HepG2 (cell line): ENCODE data around the gene NAP1L4. TPM values are rescaled to one million over a fixed set of nuclear protein-coding genes. Genes with fewer than 3 reads are reported as not detected.

Experiments used
- ADNP ChIP-seq: sonication (generic); formaldehyde crosslinking; IDR thresholded peaks from 2 replicates; pipeline ENCODE4 v1.4.0; 2020; ENCODE audit warnings: missing genetic modification reagents
- AHDC1 ChIP-seq: sonication (generic); formaldehyde crosslinking; IDR thresholded peaks from 2 replicates; pipeline ENCODE4 v1.5.1; 2020; ENCODE audit warnings: mild to moderate bottlenecking, missing genetic modification reagents, borderline replicate concordance
- ARNT2 ChIP-seq: sonication (generic); formaldehyde crosslinking; IDR thresholded peaks from 2 replicates; pipeline ENCODE4 v1.8.0; 2022; ENCODE audit warnings: mild to moderate bottlenecking, low read depth, missing genetic modification reagents, moderate library complexity
- ELF3 ChIP-seq: IDR thresholded peaks from 2 replicates; pipeline ENCODE4 v1.6.1; 2016; ENCODE audit warnings: missing genetic modification reagents, missing compliant biosample characterization
- ERF ChIP-seq: IDR thresholded peaks from 2 replicates; pipeline ENCODE4 v1.6.1; 2018; ENCODE audit warnings: missing biosample characterization, missing genetic modification reagents
- JUNB ChIP-seq: sonication (generic); formaldehyde crosslinking; IDR thresholded peaks from 2 replicates; pipeline ENCODE4 v1.8.0; 2022; ENCODE audit warnings: missing genetic modification reagents, mild to moderate bottlenecking, borderline replicate concordance
- KDM1A ChIP-seq: IDR thresholded peaks from 2 replicates; pipeline ENCODE4 v1.6.1; 2016; ENCODE audit warnings: missing compliant biosample characterization
- MAFK ChIP-seq, 2 experiments: IDR thresholded peaks in 1 of 2; conservative IDR thresholded peaks in 1 of 2; 2 replicates each; pipeline ENCODE4 v1.6.1; 2011; ENCODE audit warnings: improper control_type of control experiment in 2 of 2, low read length in 2 of 2
- MED1 ChIP-seq: sonication (generic); formaldehyde crosslinking; IDR thresholded peaks from 2 replicates; pipeline ENCODE4 v1.4.0; 2020; ENCODE audit warnings: missing genetic modification reagents
- RBFOX2 ChIP-seq: fragments of 200-400 bp; formaldehyde crosslinking; IDR thresholded peaks from 2 replicates; pipeline ENCODE4 v1.6.1; 2017; ENCODE audit warnings: low read depth, mild to moderate bottlenecking, low read length
- SNAPC5 ChIP-seq: sonication (generic); formaldehyde crosslinking; IDR thresholded peaks from 2 replicates; pipeline ENCODE4 v1.8.1; 2023; ENCODE audit warnings: mild to moderate bottlenecking, missing genetic modification reagents, borderline replicate concordance
- SRF ChIP-seq: IDR thresholded peaks from 2 replicates; pipeline ENCODE4 v1.6.1; 2011; ENCODE audit warnings: mild to moderate bottlenecking, low read depth, low read length, moderate library complexity
- SSRP1 ChIP-seq: IDR thresholded peaks from 2 replicates; pipeline ENCODE4 v1.6.1; 2016; ENCODE audit warnings: control low read depth
- ZBTB7B ChIP-seq: sonication (generic); formaldehyde crosslinking; IDR thresholded peaks from 2 replicates; pipeline ENCODE4 v1.4.0; 2020; ENCODE audit warnings: missing genetic modification reagents
- ZFP62 ChIP-seq: sonication (generic); formaldehyde crosslinking; IDR thresholded peaks from 2 replicates; pipeline ENCODE4 v1.4.0; 2020; ENCODE audit warnings: missing genetic modification reagents
- ZMYM4 ChIP-seq: sonication (generic); formaldehyde crosslinking; IDR thresholded peaks from 2 replicates; pipeline ENCODE4 v1.8.1; 2023; ENCODE audit warnings: mild to moderate bottlenecking, missing genetic modification reagents
- ZNF160 ChIP-seq: sonication (generic); formaldehyde crosslinking; IDR thresholded peaks from 2 replicates; pipeline ENCODE4 v1.8.0; 2022; ENCODE audit warnings: mild to moderate bottlenecking, inconsistent platforms, missing genetic modification reagents
- ZNF224 ChIP-seq: sonication (generic); formaldehyde crosslinking; IDR thresholded peaks from 2 replicates; pipeline ENCODE4 v1.5.0; 2020; ENCODE audit warnings: mild to moderate bottlenecking, missing genetic modification reagents
- ZNF317 ChIP-seq: sonication (generic); formaldehyde crosslinking; IDR thresholded peaks from 2 replicates; pipeline ENCODE4 v1.5.0; 2020; ENCODE audit warnings: mild to moderate bottlenecking, missing genetic modification reagents
- ZNF350 ChIP-seq: sonication (generic); formaldehyde crosslinking; IDR thresholded peaks from 2 replicates; pipeline ENCODE4 v1.4.0; 2020; ENCODE audit warnings: mild to moderate bottlenecking, low read depth, missing genetic modification reagents, borderline replicate concordance
- ZNF501 ChIP-seq: sonication (generic); formaldehyde crosslinking; IDR thresholded peaks from 2 replicates; pipeline ENCODE4 v1.5.1; 2020; ENCODE audit warnings: mild to moderate bottlenecking, moderate library complexity, missing genetic modification reagents
- ZNF563 ChIP-seq: sonication (generic); formaldehyde crosslinking; IDR thresholded peaks from 2 replicates; pipeline ENCODE4 v1.8.0; 2022; ENCODE audit warnings: mild to moderate bottlenecking, moderate library complexity, missing genetic modification reagents
- polyA plus RNA-seq, 8 experiments: library from polyadenylated mRNA; depleted of rRNA in 3 of 8; stranded (reverse) in 7 of 8; unstranded in 1 of 8; fragments of >200 nt; fragmentation: Illumina TruSeq in 4 of 8; extraction: Trizol in 4 of 8; gene quantifications; 2 replicates each; pipeline versions ENCODE4 v1.2.1 to v1.2.3, GENCODE V29; 2011 to 2016; ENCODE audit warnings: low read depth in 4 of 8, missing spikeins in 1 of 8, mixed read lengths in 1 of 8; ENCODE audit not compliant: insufficient read depth in 1 of 8
- total RNA-seq, 5 experiments: library from RNA; depleted of rRNA; stranded (reverse); fragments of >200 nt; fragmentation: Illumina TruSeq; extraction: Trizol; gene quantifications; 2 replicates each; pipeline ENCODE4 v1.2.3, GENCODE V29; 2016; ENCODE audit warnings: low read depth in 1 of 5
- TF ChIP-seq, protein P1 (sequence below): IDR thresholded peaks from 2 replicates; pipeline ENCODE4 v1.6.1; 2012; ENCODE audit warnings: inconsistent platforms

Gene NAP1L4
- total and polyA plus RNA-seq, 2 of the 13 experiments (the other 11 are each of a cell fraction or from before 2014, with no cell fraction given) = 64.0 to 186 TPM

DNA sequence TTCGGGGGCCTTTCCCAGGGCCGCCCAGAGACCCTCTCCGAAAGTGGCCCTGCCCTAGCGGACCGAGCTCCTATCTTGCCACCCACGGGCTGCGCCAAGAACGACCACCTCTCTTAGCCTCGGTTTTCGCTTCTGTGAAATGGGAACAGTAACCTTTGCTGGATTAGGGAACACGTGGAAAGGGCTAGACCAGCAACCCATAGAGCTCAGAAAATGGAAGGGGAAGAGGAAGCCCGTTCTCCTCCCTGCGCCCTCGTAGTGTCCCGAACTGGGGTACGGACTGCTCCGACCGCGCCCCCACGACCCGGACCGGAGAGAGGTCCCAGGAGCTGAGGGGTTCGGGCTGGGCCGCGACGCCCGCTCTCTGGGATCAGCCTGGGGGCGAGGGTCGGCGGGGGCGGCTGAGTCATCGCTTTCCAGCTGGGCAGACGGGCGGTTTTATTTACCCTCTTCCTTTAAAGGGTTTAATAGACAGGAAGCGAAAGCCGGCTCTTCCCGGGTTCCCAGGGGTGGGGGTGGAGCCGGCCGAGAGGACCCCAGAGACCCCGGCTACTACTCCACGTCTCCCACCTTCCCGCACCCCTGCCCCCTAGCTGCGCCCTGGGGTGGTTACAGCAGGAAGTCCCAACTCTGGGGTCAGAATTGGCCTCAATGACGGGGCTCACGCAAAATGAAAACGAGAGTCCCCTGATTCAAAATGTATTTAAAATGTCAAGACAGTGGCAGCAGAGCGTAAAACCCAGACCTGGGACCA is 62.0 kb downstream of the NAP1L4 start (continued):
- peak; percentile 54; the same call in 1 of the 2 replicates for TF ChIP-seq AHDC1 (CRISPR knock-in tag)
- TF ChIP-seq ZNF224 (CRISPR knock-in tag) = 0 out of 2 replicates have a peak, but pooled peaks have one; percentile 41
- TF ChIP-seq SNAPC5 (CRISPR knock-in tag) = no peak
- TF ChIP-seq, protein P1, sequence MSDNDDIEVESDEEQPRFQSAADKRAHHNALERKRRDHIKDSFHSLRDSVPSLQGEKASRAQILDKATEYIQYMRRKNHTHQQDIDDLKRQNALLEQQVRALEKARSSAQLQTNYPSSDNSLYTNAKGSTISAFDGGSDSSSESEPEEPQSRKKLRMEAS = peak; percentile 52; the same call in 1 of the 2 replicates
- no peak for TF ChIP-seq ZFP62
- TF ChIP-seq KDM1A (CRISPR knock-in tag) = peak; percentile 82
- no peak; a peak in 1 of 4 replicates for TF ChIP-seq MAFK (conservative IDR thresholded peaks at IDR 0.05 in 1 of 2, IDR thresholded peaks at IDR 0.05 in 1 of 2; ENCODE audit: low read length in 2 of 2)
- TF ChIP-seq ADNP = peak; percentile 82; the same call in 1 of the 2 replicates
- TF ChIP-seq SSRP1 (CRISPR knock-in tag) = no peak
- no peak for TF ChIP-seq ZNF317 (CRISPR knock-in tag)
- TF ChIP-seq ZNF563 (CRISPR knock-in tag) = 0 out of 2 replicates have a peak, but pooled peaks have one; percentile 48
- 0 out of 2 replicates have a peak, but pooled peaks have one; percentile 16 for TF ChIP-seq ZNF350
- TF ChIP-seq ZBTB7B (CRISPR knock-in tag) = 0 out of 2 replicates have a peak, but pooled peaks have one; percentile 8
- TF ChIP-seq ZNF160 (CRISPR knock-in tag) = no peak
- 0 out of 2 replicates have a peak, but pooled peaks have one; percentile 8 for TF ChIP-seq ERF (CRISPR knock-in tag)
- TF ChIP-seq JUNB = peak; percentile 25; the same call in 1 of the 2 replicates
- TF ChIP-seq ARNT2 (CRISPR knock-in tag) = no peak
- TF ChIP-seq ZNF501 (CRISPR knock-in tag) = peak; percentile 65; the same call in 1 of the 2 replicates
- TF ChIP-seq MED1 = 0 out of 2 replicates have a peak, but pooled peaks have one; percentile 14
- no peak for TF ChIP-seq ZMYM4 (CRISPR knock-in tag)
- TF ChIP-seq ELF3 (CRISPR knock-in tag) = peak; percentile 0; the same call in 1 of the 2 replicates
- peak; percentile 24; the same call in 1 of the 2 replicates for TF ChIP-seq RBFOX2
- peak; percentile 46; the same call in 1 of the 2 replicates for TF ChIP-seq SRF
